Fibroblast of lung (primary cell): ENCODE results near the gene SPOCD1. TPM values are rescaled to one million over a fixed set of nuclear protein-coding genes. Genes with fewer than 3 reads are reported as not detected.

ENCODE experiments used
- DNase-seq, 2 donors: peaks; one replicate each; pipeline versions ENCODE4 v3.0.0 to v3.0.0-alpha.2; 2010; ENCODE audit warnings: low read depth in 2 of 2
- H2AFZ ChIP-seq: 2 replicates; pipeline ENCODE4 v1.5.1; 2012; ENCODE audit warnings: low read length, control low read depth, inconsistent platforms
- H3K27ac ChIP-seq: 2 replicates; pipeline ENCODE4 v1.5.1; 2011; ENCODE audit warnings: low read length, control low read depth; ENCODE audit not compliant: insufficient read depth
- H3K27me3 ChIP-seq: 2 replicates; pipeline ENCODE4 v1.5.1; 2011; ENCODE audit warnings: mild to moderate bottlenecking, low read length; ENCODE audit not compliant: control insufficient read depth, insufficient read depth
- H3K36me3 ChIP-seq: 2 replicates; pipeline ENCODE4 v1.5.1; 2011; ENCODE audit warnings: low read length; ENCODE audit not compliant: control insufficient read depth, insufficient read depth
- H3K4me1 ChIP-seq: 2 replicates; pipeline ENCODE4 v1.5.1; 2011; ENCODE audit warnings: low read length; ENCODE audit not compliant: control insufficient read depth, insufficient read depth; ENCODE audit errors: extremely low read depth
- H3K4me2 ChIP-seq: 2 replicates; pipeline ENCODE4 v1.5.1; 2011; ENCODE audit warnings: low read length, control low read depth; ENCODE audit not compliant: insufficient read depth; ENCODE audit errors: extremely low read depth
- H3K4me3 ChIP-seq, 4 experiments: fragments of 200-600 bp in 1 of 4; sonication (generic) in 1 of 4; replicated peaks in 1 of 4; 2 replicates each; pipeline ENCODE4 v1.5.1; 2011 to 2016; ENCODE audit warnings: low read length in 4 of 4, low read depth in 3 of 4, mild to moderate bottlenecking in 3 of 4, control low read depth in 2 of 4, inconsistent platforms in 1 of 4, mixed read lengths in 1 of 4; ENCODE audit not compliant: insufficient read depth in 1 of 4; ENCODE audit errors: control extremely low read depth in 1 of 4
- H3K79me2 ChIP-seq: 2 replicates; pipeline ENCODE4 v1.5.1; 2012; ENCODE audit warnings: mild to moderate bottlenecking, low read length, inconsistent platforms; ENCODE audit not compliant: control insufficient read depth, insufficient read depth
- H3K9ac ChIP-seq: 2 replicates; pipeline ENCODE4 v1.5.1; 2011; ENCODE audit warnings: mild to moderate bottlenecking, low read length, control low read depth; ENCODE audit not compliant: insufficient read depth
- H3K9me3 ChIP-seq: 2 replicates; pipeline ENCODE4 v1.5.1; 2012; ENCODE audit warnings: low read depth, low read length; ENCODE audit not compliant: control insufficient read depth, insufficient read depth
- H4K20me1 ChIP-seq: 2 replicates; pipeline ENCODE4 v1.5.1; 2011; ENCODE audit warnings: low read length; ENCODE audit not compliant: control insufficient read depth, insufficient read depth; ENCODE audit errors: extremely low read depth
- CTCF ChIP-seq, 2 donors: IDR thresholded peaks in 1 of 2; conservative IDR thresholded peaks in 1 of 2; 1 replicate in 1 of 2; 2 replicates in 1 of 2; pipeline ENCODE4 v1.5.1; 2011 to 2012; ENCODE audit warnings: low read length in 2 of 2, control low read depth in 1 of 2, inconsistent platforms in 1 of 2, low read depth in 1 of 2, mild to moderate bottlenecking in 1 of 2
- EZH2 ChIP-seq: IDR thresholded peaks from 2 replicates; pipeline ENCODE4 v1.5.1; 2012; ENCODE audit warnings: low read length, control low read depth, mild to moderate bottlenecking; ENCODE audit errors: missing control alignments
- polyA plus RNA-seq, 2 donors: library from polyadenylated mRNA; depleted of rRNA in 1 of 2; stranded (reverse) in 1 of 2; unstranded in 1 of 2; fragments of >200 nt; gene quantifications; 2 replicates each; pipeline ENCODE4 v1.2.1, GENCODE V29; 2011 to 2012; ENCODE audit warnings: missing spikeins in 1 of 2
- total RNA-seq: library from RNA; depleted of rRNA; stranded (reverse); fragments of >200 nt; gene quantifications from 2 replicates; pipeline ENCODE4 v1.2.1, GENCODE V29; 2014

SPOCD1 gene
- total and polyA plus RNA-seq, 2 donors (not counting 1 experiment from before 2014, with no cell fraction given), result 47.2 to 55.4 TPM

GRCh38 chr1:31780632-31781031 lies 35.2 kb downstream of the SPOCD1 start:
- Histone ChIP-seq H3K4me3 (no peak overlapping the region), H3K4me2 (no peak overlapping the region), H3K27me3 (no peaks in the 10 kb centered on the region), H3K79me2 (no peaks in the 10 kb centered on the region), H3K9me3 (no peaks in the 10 kb centered on the region), H4K20me1 (no peaks in the 10 kb centered on the region), H3K27ac (no peak overlapping the region), H2AFZ (no peak overlapping the region), H3K9ac (no peak overlapping the region), H3K4me1 (peaks cover 3% of the 10 kb centered on the region), H3K36me3 (no peaks in the 10 kb centered on the region)
- DNase-seq, result no peak
- TF ChIP-seq EZH2 (no peak), CTCF (conservative IDR thresholded peaks at IDR 0.05 in 1 of 2, IDR thresholded peaks at IDR 0.05 in 1 of 2; ENCODE audit: low read depth in 1 of 2, low read length in 2 of 2) (no peak)

GRCh38 chr1:31779687-31780086 lies 36.1 kb downstream of the SPOCD1 start:
- TF ChIP-seq CTCF (conservative IDR thresholded peaks at IDR 0.05 in 1 of 2, IDR thresholded peaks at IDR 0.05 in 1 of 2; ENCODE audit: low read depth in 1 of 2, low read length in 2 of 2) (no peak), EZH2 (no peak)
- H3K4me3 ChIP-seq, result no peak overlapping the region
- H3K27me3 ChIP-seq, result peaks cover 6% of the 10 kb centered on the region
- H3K79me2 ChIP-seq, result no peaks in the 10 kb centered on the region
- no peak overlapping the region for H3K4me2 ChIP-seq
- no peak for DNase-seq
- peaks cover 3% of the 10 kb centered on the region for H3K4me1 ChIP-seq
- no peak overlapping the region for H2AFZ ChIP-seq
- no peak overlapping the region for H3K27ac ChIP-seq
- no peak overlapping the region for H3K9ac ChIP-seq
- H3K36me3 ChIP-seq, result no peaks in the 10 kb centered on the region
- no peaks in the 10 kb centered on the region for H4K20me1 ChIP-seq
- H3K9me3 ChIP-seq, result no peaks in the 10 kb centered on the region

- H3K9me3 ChIP-seq, result no peaks in the 10 kb centered on the region
- H3K4me1 ChIP-seq, result peaks cover 3% of the 10 kb centered on the region
- H2AFZ ChIP-seq, result no peak overlapping the region
- no peaks in the 10 kb centered on the region for H4K20me1 ChIP-seq
- DNase-seq, result no peak
- no peak overlapping the region for H3K4me3 ChIP-seq
- TF ChIP-seq CTCF (conservative IDR thresholded peaks at IDR 0.05 in 1 of 2, IDR thresholded peaks at IDR 0.05 in 1 of 2; ENCODE audit: low read depth in 1 of 2, low read length in 2 of 2), result no peak
- no peak for TF ChIP-seq EZH2
- H3K9ac ChIP-seq, result no peak overlapping the region
- H3K79me2 ChIP-seq, result no peaks in the 10 kb centered on the region
- no peak overlapping the region for H3K4me2 ChIP-seq
- H3K36me3 ChIP-seq, result no peaks in the 10 kb centered on the region
- H3K27ac ChIP-seq, result no peak overlapping the region
- peaks cover 14% of the 10 kb centered on the region for H3K27me3 ChIP-seq
Observed at GRCh38 chr1:31778763-31779488, 36.9 kb downstream of the SPOCD1 start.
